Stimulated activated CD4-positive, alpha-beta T cell treated with anti-CD3 and anti-CD28 coated beads, Interleukin-2, amount 100 ng/mL, for 24 hours (primary cell): ENCODE results near the gene CRYBG3.
"Not testable (repeated sequence)": the region's sequence is repeated elsewhere in the genome, so short reads cannot be mapped to it uniquely, and the experiment has no call there.

Source experiments
- DNase-seq, 2 donors: peaks; one replicate each; pipeline ENCODE4 v3.0.0-alpha.2; 2020

The CRYBG3 gene

DNA sequence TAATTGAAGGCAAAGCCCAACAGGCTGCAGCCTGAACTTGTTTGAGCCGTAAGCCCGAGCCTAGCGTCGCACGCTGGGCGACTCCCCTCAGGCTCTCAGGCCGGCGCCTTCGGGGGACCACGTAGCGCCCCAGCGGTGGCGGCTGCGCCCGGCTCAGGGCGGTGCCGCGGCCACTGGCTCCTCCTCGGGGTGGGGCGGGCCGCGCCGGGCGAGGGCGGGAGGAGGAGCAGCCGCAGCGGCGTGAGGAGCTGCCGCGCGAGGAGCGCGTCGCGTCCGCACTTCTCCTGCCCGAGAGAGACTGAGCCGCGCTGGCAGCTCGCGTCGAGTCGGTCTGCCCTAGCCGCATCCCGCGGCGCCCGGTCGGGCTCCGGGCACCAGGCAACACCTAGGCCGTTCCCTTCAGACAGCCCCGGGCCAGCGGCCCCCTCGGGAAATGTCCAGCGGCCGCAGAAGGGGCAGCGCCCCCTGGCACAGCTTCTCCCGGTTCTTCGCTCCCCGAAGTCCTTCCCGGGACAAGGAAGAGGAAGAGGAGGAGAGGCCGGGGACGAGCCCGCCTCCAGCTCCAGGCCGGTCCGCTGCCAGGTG, at the start of gene CRYBG3:
CRYBG3 (plus strand) TSS at position 238 of the 585 bp plus-strand sequence; CDS start at position 434, 196 bp downstream.
- DNase-seq, result peak; percentile 83 to 84

DNA sequence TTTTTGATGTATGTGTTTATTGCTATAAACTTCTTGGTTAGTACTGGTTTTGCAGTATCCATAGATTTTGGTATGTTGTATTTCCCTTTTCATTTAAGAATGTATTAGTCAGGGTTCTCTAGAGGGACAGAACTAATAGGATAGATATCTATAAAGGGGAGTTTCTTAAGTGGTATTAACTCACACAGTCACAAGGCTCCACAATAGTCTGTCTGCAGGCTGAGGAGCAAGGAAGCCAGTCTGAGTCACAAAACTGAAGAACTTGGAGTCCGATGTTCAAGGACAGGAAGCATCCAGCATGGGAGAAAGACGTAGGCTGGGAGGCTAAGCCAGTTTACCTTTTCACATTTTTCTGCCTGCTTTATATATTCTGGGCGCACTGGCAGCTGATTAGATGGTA, 48.9 kb upstream of the CRYBG3 start:
- DNase-seq, result no peak

DNA sequence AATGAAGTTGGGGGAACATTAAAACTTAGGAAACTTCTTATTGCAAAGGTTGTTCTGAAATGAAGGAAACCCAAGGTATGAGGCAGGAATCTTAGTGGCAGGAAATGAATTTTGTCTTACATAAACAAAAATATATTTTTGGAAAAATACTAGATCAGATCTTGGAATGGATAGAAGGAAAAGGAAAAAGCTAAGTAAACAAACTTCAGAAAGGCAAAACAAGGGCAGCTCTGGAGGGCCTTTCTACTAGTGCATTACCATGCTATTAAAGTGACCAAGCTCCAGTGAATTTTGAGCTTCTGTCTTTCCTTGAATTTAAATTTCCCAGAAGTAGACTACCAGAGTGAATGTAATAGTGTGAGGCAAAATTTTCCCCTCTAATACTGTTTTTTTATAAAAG, 43.7 kb upstream of the CRYBG3 start:
- no peak for DNase-seq

DNA sequence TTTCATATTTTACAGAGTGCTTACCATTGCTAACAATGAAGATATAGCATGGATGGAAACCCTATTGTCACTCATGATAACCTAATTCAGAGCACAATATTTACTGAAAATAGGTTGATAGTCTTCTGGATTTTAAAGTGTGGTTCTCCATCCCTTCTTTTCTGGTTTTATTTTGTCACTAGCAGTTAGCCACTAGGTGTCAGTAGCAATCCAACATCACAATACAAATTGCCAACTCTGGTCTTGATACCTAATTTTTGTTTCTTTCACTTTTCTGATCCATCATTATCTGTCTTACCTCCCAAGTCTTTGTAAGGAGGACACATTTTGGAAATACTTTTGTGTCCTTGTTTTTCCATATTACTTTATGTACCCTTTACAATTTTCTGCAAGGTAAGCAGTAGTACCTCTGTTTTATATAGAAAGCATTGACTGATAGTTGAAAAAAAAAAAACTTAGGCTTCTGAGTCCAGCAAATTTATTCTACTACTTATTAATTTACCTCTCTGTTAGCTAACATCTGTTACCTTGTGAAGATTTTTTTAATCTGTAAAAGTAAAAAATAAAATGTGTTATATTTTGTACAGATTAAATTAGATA, 28.3 kb upstream of the CRYBG3 start:
- no peak for DNase-seq

GRCh38 chr3:97795951-97796350, 25.9 kb upstream of the CRYBG3 start:
- DNase-seq, result no peak

DNA sequence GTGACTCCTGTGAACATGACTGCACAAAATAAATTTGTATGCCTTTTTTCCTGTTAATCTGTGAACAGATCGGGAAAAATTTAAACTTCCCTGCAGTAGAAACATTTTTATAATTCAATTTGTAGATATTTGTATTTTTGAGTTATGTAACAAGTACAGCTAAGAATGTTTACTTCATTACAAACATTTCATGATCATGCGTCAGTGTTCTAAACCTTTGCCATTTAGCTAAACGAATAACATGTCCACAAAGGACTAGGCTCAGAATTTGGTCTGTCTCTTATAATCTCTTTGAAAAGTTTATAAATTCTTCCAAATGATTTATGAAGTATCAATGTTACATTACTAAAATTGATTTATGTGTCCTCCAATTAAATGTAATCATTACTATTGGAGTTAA, 17.3 kb upstream of the CRYBG3 start:
- DNase-seq, result no peak

DNA sequence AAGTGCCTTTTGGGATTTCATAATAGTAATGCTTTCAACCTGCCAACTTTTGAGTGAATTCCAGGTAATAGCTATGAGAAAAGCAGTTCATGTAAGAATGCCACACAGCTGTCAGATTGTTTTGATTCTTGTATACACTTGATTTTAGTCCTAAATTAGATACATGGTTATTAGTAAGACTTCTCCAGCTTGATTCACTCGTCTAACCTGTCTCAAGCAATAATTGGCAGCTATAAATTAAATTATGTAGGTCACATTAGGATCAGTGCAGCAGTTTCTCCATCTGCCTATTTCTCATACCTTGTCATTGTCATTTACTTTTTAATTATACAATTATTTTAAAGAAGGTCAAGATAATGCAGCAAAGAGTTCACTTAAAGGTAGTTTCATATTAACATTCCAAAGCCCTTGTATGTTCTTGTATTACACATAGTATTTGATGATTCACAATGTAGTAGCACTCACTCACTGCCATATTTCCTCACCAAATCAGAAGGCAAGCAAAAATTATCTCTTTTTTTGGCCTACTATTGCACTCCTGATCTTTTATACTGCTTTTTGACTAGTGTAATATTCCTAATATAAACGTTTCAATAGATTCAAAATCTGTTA, 10.9 kb upstream of the CRYBG3 start:
- no peak for DNase-seq

GRCh38 chr3:97815149-97815917, 6.5 kb upstream of the CRYBG3 start:
- peak in 1 of 2 donors; percentile 16 for DNase-seq

- DNase-seq, result no peak
Observed at GRCh38 chr3:97816811-97817210, 5.0 kb upstream of the CRYBG3 start.

GRCh38 chr3:97817965-97818364, 3.8 kb upstream of the CRYBG3 start:
- DNase-seq, result no peak

GRCh38 chr3:97820780-97821179, 1.0 kb upstream of the CRYBG3 start:
- DNase-seq, result no peak

- DNase-seq, result peak; percentile 51 to 54
Observed at GRCh38 chr3:97821287-97821773, 481 bp upstream of the CRYBG3 start.

GRCh38 chr3:97822359-97822775, 556 bp downstream of the CRYBG3 start:
- peak; percentile 21 to 31 for DNase-seq

GRCh38 chr3:97823046-97824004, 1.5 kb downstream of the CRYBG3 start:
- peak in 1 of 2 donors; percentile 17 for DNase-seq

GRCh38 chr3:97825101-97825500, 3.3 kb downstream of the CRYBG3 start:
- DNase-seq, result no peak

- DNase-seq, result no peak
Observed at GRCh38 chr3:97827741-97828471, 6.1 kb downstream of the CRYBG3 start.

DNA sequence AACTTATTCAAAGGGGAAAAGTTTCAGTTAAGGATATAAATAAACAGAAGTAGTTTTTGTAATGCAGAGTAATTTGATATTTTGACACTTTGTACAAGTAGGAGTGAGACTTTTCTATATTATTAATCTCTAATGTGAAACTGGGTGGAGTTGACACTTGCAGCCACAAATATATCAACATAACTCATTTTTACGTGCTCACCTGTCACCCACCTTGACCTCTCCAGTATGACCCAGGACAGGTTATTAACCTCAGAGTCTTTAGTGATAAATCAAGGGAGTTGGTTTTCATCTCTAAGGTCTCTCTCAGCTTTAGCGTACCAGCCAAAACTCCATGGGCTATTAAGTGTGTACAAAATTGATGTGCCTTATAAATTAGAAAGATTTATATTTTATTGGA, 7.4 kb downstream of the CRYBG3 start:
- no peak for DNase-seq

- no peak for DNase-seq
Observed at GRCh38 chr3:97830638-97831037, 8.8 kb downstream of the CRYBG3 start.

GRCh38 chr3:97831140-97831539, 9.3 kb downstream of the CRYBG3 start:
- DNase-seq, result no peak

- not testable (repeated sequence) for DNase-seq
Observed at GRCh38 chr3:97833184-97833583, 11.4 kb downstream of the CRYBG3 start.

- DNase-seq, result no peak
Observed at GRCh38 chr3:97835761-97836160, 13.9 kb downstream of the CRYBG3 start.

- no peak for DNase-seq
Observed at GRCh38 chr3:97838393-97838792, 16.6 kb downstream of the CRYBG3 start.
